Panc1 (cell line): ENCODE data around the gene GREB1L. TPM values are rescaled to one million over a fixed set of nuclear protein-coding genes. Genes with fewer than 3 reads are reported as not detected.

Experiments used
- ATAC-seq: fragments of 200-7000 bp; cut with Tn5 transposase; 2 replicates; pipeline ENCODE4 v1.9.1; 2020; ENCODE audit warnings: mild to moderate bottlenecking, moderate library complexity
- BruUV-seq: library from RNA; stranded (reverse); fragments of 400-500 nt; replicated peaks from 2 replicates; lab custom pipeline; 2021; lab: Mats Ljungman, UMichigan
- CTCF ChIA-PET: fragments of 300-600 bp; sonication (Branson Sonifier 250); formaldehyde crosslinking; loops from one replicate; lab custom pipeline; 2022; ENCODE audit warnings: antibody characterized with exemption; lab: Charles Lee
- POLR2A ChIA-PET: fragments of 300-600 bp; sonication (Branson Sonifier 250); formaldehyde crosslinking; loops from one replicate; lab custom pipeline; 2022; ENCODE audit warnings: antibody characterized with exemption; lab: Charles Lee
- DNase-seq: peaks from one replicate; pipeline ENCODE4 v3.0.0-alpha.2; 2010; ENCODE audit warnings: low read depth, low spot score
- H3K27ac ChIP-seq: 2 replicates; pipeline ENCODE4 v1.5.1; 2011; ENCODE audit warnings: mild to moderate bottlenecking, low read length, inconsistent platforms
- H3K27me3 ChIP-seq: fragments of 200-500 bp; sonication (Bioruptor generic); 2 replicates; pipeline ENCODE4 v1.6.0; 2014; ENCODE audit warnings: low read length, inconsistent platforms; ENCODE audit not compliant: control insufficient read depth, insufficient read depth
- H3K36me3 ChIP-seq: fragments of 200-500 bp; sonication (Bioruptor generic); 2 replicates; pipeline ENCODE4 v1.5.1; 2014; ENCODE audit warnings: inconsistent platforms, mild to moderate bottlenecking, low read length, moderate library complexity; ENCODE audit not compliant: control insufficient read depth, insufficient read depth
- H3K4me1 ChIP-seq: 2 replicates; pipeline ENCODE4 v1.5.1; 2011; ENCODE audit warnings: inconsistent platforms, mild to moderate bottlenecking, low read length, moderate library complexity; ENCODE audit not compliant: control insufficient read depth, insufficient read depth
- H3K4me3 ChIP-seq, 2 experiments: 2 replicates each; pipeline ENCODE4 v1.5.1; 2011 to 2012; ENCODE audit warnings: low read depth in 2 of 2, low read length in 2 of 2, mild to moderate bottlenecking in 2 of 2, inconsistent platforms in 1 of 2, moderate library complexity in 1 of 2
- H3K9me3 ChIP-seq: fragments of 200-500 bp; sonication (Bioruptor generic); 2 replicates; pipeline ENCODE4 v1.5.1; 2014; ENCODE audit warnings: low read depth, mild to moderate bottlenecking, inconsistent platforms, low read length, moderate library complexity; ENCODE audit not compliant: control insufficient read depth, insufficient read depth
- CTCF ChIP-seq: fragments of 450-650 bp; IDR thresholded peaks from 2 replicates; pipeline ENCODE4 v1.5.1; 2017; ENCODE audit warnings: mild to moderate bottlenecking
- POLR2AphosphoS5 ChIP-seq: IDR thresholded peaks from 2 replicates; pipeline ENCODE4 v1.6.1; 2012; ENCODE audit warnings: mild to moderate bottlenecking, low read depth, low read length, moderate library complexity
- REST ChIP-seq, 2 experiments: IDR thresholded peaks; 2 replicates each; pipeline ENCODE4 v1.6.1; 2011 to 2012; ENCODE audit warnings: low read depth in 2 of 2, control low read depth in 1 of 2, low read length in 1 of 2, mild to moderate bottlenecking in 1 of 2, moderate library complexity in 1 of 2; ENCODE audit not compliant: insufficient read depth in 1 of 2
- SIN3A ChIP-seq: IDR thresholded peaks from 2 replicates; pipeline ENCODE4 v1.6.1; 2012; ENCODE audit warnings: low read depth, mild to moderate bottlenecking, low read length, moderate library complexity, borderline replicate concordance; ENCODE audit not compliant: insufficient read depth
- TCF7L2 ChIP-seq: IDR thresholded peaks from 2 replicates; pipeline ENCODE4 v1.6.1; 2011; ENCODE audit warnings: mild to moderate bottlenecking, low read depth, low read length, inconsistent platforms
- in situ Hi-C: cut with HindIII; loops from 2 replicates; pipeline ENCODE4 v1.10.0; 2016; ENCODE audit warnings: low sequenced_read_pairs, low pct_unique_long_range_greater_than_20kb
- intact Hi-C: fragments of 100-400 bp; cut with micrococcal nuclease; formaldehyde crosslinking; loops from one replicate; pipeline ENCODE4 v1.10.0; 2022; ENCODE audit not compliant: unreplicated experiment
- total RNA-seq: library from RNA; stranded (reverse); gene quantifications from one replicate; pipeline ENCODE4 v1.2.1, GENCODE V29; 2021; ENCODE audit not compliant: unreplicated experiment

The GREB1L gene
- total RNA-seq, 1 experiment from 2014 or later = 11.0 TPM

GRCh38 chr18:21522530-21522929, 280.5 kb downstream of the GREB1L start:
- no peak overlapping the region for H3K4me3 ChIP-seq
- H3K9me3 ChIP-seq = no peaks in the 10 kb centered on the region
- BruUV-seq = no TSS peak
- H3K27me3 ChIP-seq = no peaks in the 10 kb centered on the region
- in situ Hi-C loops = no loop called here
- CTCF ChIA-PET = no interaction called here
- ATAC-seq (no peak), DNase-seq (no peak)
- TF ChIP-seq CTCF = no peak
- POLR2A ChIA-PET = no interaction called here
- intact Hi-C loops = no loop called here
- H3K4me1 ChIP-seq = no peaks in the 10 kb centered on the region
- no peak overlapping the region for H3K27ac ChIP-seq
- H3K36me3 ChIP-seq = peaks cover 5% of the 10 kb centered on the region

GRCh38 chr18:21525916-21526315, 283.9 kb downstream of the GREB1L start:
- TF ChIP-seq REST (IDR thresholded peaks at IDR 0.05; ENCODE audit: insufficient read depth in 1 of 2, low read depth in 2 of 2, low read length in 1 of 2) = no peak
- no peak for TF ChIP-seq CTCF
- TF ChIP-seq POLR2AphosphoS5 = no peak
- no peak for TF ChIP-seq SIN3A
- TF ChIP-seq TCF7L2 = no peak
- POLR2A ChIA-PET = no interaction called here
- CTCF ChIA-PET = no interaction called here
- in situ Hi-C loops = no loop called here
- peaks cover 14% of the 10 kb centered on the region for H3K36me3 ChIP-seq
- H3K27ac ChIP-seq = no peak overlapping the region
- H3K9me3 ChIP-seq = no peaks in the 10 kb centered on the region
- ATAC-seq = no peak
- intact Hi-C loops = no loop called here
- H3K27me3 ChIP-seq = no peaks in the 10 kb centered on the region
- BruUV-seq = no TSS peak
- no peaks in the 10 kb centered on the region for H3K4me1 ChIP-seq
- no peak overlapping the region for H3K4me3 ChIP-seq
- DNase-seq = no peak

- Histone ChIP-seq H3K4me3 (no peak overlapping the region), H3K9me3 (no peaks in the 10 kb centered on the region), H3K27ac (no peak overlapping the region), H3K27me3 (no peaks in the 10 kb centered on the region), H3K36me3 (peaks cover 14% of the 10 kb centered on the region), H3K4me1 (no peaks in the 10 kb centered on the region)
- intact Hi-C loops = no loop called here
- POLR2A ChIA-PET = no interaction called here
- TF ChIP-seq TCF7L2 (no peak), POLR2AphosphoS5 (no peak), CTCF (no peak)
- ATAC-seq (no peak), DNase-seq (no peak)
- no TSS peak for BruUV-seq
- CTCF ChIA-PET = no interaction called here
- in situ Hi-C loops = no loop called here
Measured at GRCh38 chr18:21526463-21526862, 284.4 kb downstream of the GREB1L start.
